Prostate gland (tissue), 2 donors: ENCODE measurements around the gene ACACA. TPM values are rescaled to one million over a fixed set of nuclear protein-coding genes. Genes with fewer than 3 reads are reported as not detected.

Experiments used
- DNase-seq: peaks from one replicate; pipeline ENCODE4 v3.0.0-alpha.2; 2019; ENCODE audit warnings: low spot score
- H3K27ac ChIP-seq, 2 donors: fragments of 200-600 bp; sonication (generic); 2 replicates each; pipeline ENCODE4 v1.5.1; 2017 to 2019
- H3K27me3 ChIP-seq: fragments of 200-600 bp; sonication (generic); replicated peaks from 2 replicates; pipeline ENCODE4 v1.5.1; 2019; ENCODE audit not compliant: insufficient read depth
- H3K36me3 ChIP-seq, 2 donors: fragments of 200-600 bp; sonication (generic); 1 replicate in 1 of 2; 2 replicates in 1 of 2; pipeline versions ENCODE4 v1.5.1 to v1.8.1; 2017 to 2019
- H3K4me1 ChIP-seq: fragments of 200-600 bp; sonication (generic); replicated peaks from 2 replicates; pipeline ENCODE4 v1.5.1; 2019
- H3K4me3 ChIP-seq, 2 donors: fragments of 200-600 bp; sonication (generic); 2 replicates each; pipeline ENCODE4 v1.5.1; 2017 to 2019
- H3K9me3 ChIP-seq: fragments of 200-600 bp; sonication (generic); 2 replicates; pipeline ENCODE4 v1.5.1; 2017
- POLR2A ChIP-seq: fragments of 450-650 bp; IDR thresholded peaks from one replicate; pipeline ENCODE4 v1.6.1; 2016; ENCODE audit warnings: antibody characterized with exemption, mild to moderate bottlenecking
- POLR2AphosphoS5 ChIP-seq: sonication (generic); formaldehyde crosslinking; IDR thresholded peaks from one replicate; pipeline ENCODE4 v1.6.1; 2017; ENCODE audit warnings: antibody characterized with exemption
- WGBS: methylation state at CpG from one replicate; pipeline ENCODE4 v1.1.5; 2018; 5-methylcytosine and 5-hydroxymethylcytosine counted together
- intact Hi-C: fragments of 100-400 bp; cut with DNase I; formaldehyde crosslinking; loops from one replicate; pipeline ENCODE4 v1.14.2; 2022
- total RNA-seq, 2 donors: library from RNA; depleted of rRNA; stranded (reverse); fragments of >200 nt; gene quantifications; one replicate each; pipeline ENCODE4 v1.1.0, GENCODE V29; 2016
- TF ChIP-seq, protein P1 (sequence below), 4 experiments: fragments of 200-600 bp in 2 of 4; fragments of 450-650 bp in 2 of 4; sonication (generic) in 2 of 4; IDR thresholded peaks; 1 replicate in 3 of 4; 2 replicates in 1 of 4; pipeline ENCODE4 v1.5.1; 2016 to 2019; ENCODE audit warnings: antibody characterized with exemption in 4 of 4, mild to moderate bottlenecking in 2 of 4, moderate library complexity in 2 of 4

Gene ACACA
- total RNA-seq, 2 donors from 2014 or later, result 54.2 to 71.3 TPM

- no peak for DNase-seq
- H3K4me1 ChIP-seq, result peaks cover 5% of the 10 kb centered on the region
- intact Hi-C loops, result no loop called here
- no peaks in the 10 kb centered on the region for H3K9me3 ChIP-seq
- H3K27me3 ChIP-seq, result no peaks in the 10 kb centered on the region
- no peak overlapping the region for H3K4me3 ChIP-seq
- H3K27ac ChIP-seq, result no peak overlapping the region
- no peak for TF ChIP-seq POLR2AphosphoS5
- no peak for TF ChIP-seq POLR2A
- TF ChIP-seq, protein P1, sequence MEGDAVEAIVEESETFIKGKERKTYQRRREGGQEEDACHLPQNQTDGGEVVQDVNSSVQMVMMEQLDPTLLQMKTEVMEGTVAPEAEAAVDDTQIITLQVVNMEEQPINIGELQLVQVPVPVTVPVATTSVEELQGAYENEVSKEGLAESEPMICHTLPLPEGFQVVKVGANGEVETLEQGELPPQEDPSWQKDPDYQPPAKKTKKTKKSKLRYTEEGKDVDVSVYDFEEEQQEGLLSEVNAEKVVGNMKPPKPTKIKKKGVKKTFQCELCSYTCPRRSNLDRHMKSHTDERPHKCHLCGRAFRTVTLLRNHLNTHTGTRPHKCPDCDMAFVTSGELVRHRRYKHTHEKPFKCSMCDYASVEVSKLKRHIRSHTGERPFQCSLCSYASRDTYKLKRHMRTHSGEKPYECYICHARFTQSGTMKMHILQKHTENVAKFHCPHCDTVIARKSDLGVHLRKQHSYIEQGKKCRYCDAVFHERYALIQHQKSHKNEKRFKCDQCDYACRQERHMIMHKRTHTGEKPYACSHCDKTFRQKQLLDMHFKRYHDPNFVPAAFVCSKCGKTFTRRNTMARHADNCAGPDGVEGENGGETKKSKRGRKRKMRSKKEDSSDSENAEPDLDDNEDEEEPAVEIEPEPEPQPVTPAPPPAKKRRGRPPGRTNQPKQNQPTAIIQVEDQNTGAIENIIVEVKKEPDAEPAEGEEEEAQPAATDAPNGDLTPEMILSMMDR (IDR thresholded peaks at IDR 0.05), result no peak
- H3K36me3 ChIP-seq, result no peaks in the 10 kb centered on the region
- WGBS, result 94% methylated on average over 4 of the region's 4 CpGs
These were observed 303.4 kb downstream of the ACACA start for GRCh38 chr17:37103231-37103630.

DNA sequence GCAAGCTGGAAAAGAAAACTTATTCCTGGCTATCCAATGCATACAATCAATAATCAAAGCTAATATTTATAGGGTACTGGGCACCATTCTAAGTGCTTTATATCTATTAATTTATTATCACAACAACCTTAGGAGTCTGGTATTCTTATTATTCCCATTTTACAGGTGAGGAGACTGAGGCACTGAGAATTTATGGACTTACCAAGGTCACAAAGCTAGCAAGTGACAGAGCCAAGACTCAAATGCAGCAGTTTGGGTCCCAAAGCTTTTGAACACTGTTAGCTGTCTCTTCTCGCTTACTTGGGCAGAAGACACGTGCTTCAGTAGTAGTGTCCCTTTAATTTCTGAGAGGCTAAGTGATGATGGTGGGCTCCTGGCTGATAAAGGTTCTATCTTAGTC is 305.3 kb downstream of the ACACA start:
- peaks cover 7 to 8% of the 10 kb centered on the region in 2 donors for H3K36me3 ChIP-seq
- TF ChIP-seq, protein P1 (IDR thresholded peaks at IDR 0.05), result no peak
- TF ChIP-seq POLR2A (no peak), POLR2AphosphoS5 (no peak)
- WGBS, result 94% methylated on average over 2 of the region's 2 CpGs

DNA sequence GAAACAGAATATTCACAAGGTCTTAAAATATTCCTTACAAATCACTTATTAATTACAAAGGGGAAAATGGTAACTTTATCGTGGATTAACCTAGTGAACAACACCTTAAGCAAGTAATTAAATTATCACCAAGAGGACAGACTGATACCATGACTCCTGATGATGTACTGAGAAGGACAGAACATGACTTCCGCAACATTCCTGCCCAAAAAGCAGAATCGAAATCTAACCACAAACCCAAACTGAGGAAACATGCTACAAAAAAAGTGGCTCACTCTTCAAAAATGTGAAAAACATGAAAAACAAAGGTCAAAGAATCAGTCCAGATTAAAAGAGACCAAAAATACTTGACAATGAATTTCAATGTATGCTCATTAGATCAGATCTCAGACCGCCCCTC is 306.4 kb downstream of the ACACA start:
- Histone ChIP-seq H3K4me1 (no peaks in the 10 kb centered on the region), H3K36me3 (peaks cover 13 to 14% of the 10 kb centered on the region in 2 donors), H3K27ac (no peak overlapping the region), H3K27me3 (no peaks in the 10 kb centered on the region), H3K9me3 (no peaks in the 10 kb centered on the region), H3K4me3 (no peak overlapping the region)
- intact Hi-C loops, result no loop called here
- TF ChIP-seq POLR2AphosphoS5 (no peak), POLR2A (no peak)
- TF ChIP-seq, protein P1 (IDR thresholded peaks at IDR 0.05), result no peak
- WGBS, result 84% methylated on average over 4 of the region's 4 CpGs
- DNase-seq, result no peak

More for the DNA sequence above, 305.3 kb downstream of the ACACA start:
- Histone ChIP-seq H3K27me3 (no peaks in the 10 kb centered on the region), H3K4me3 (no peak overlapping the region), H3K4me1 (no peaks in the 10 kb centered on the region), H3K27ac (no peak overlapping the region), H3K9me3 (no peaks in the 10 kb centered on the region)
- intact Hi-C loops, result no loop called here
- no peak for DNase-seq

GRCh38 chr17:37098910-37099664 is 307.5 kb downstream of the ACACA start:
- H3K4me3 ChIP-seq, result no peak overlapping the region
- 94% methylated on average over 9 of the region's 9 CpGs for WGBS
- intact Hi-C loops, result no loop called here
- no peak for DNase-seq
- H3K9me3 ChIP-seq, result no peaks in the 10 kb centered on the region
- no peaks in the 10 kb centered on the region for H3K4me1 ChIP-seq
- H3K27me3 ChIP-seq, result no peaks in the 10 kb centered on the region
- H3K36me3 ChIP-seq, result peaks cover 13 to 14% of the 10 kb centered on the region in 2 donors
- no peak for TF ChIP-seq POLR2A
- no peak for TF ChIP-seq POLR2AphosphoS5
- TF ChIP-seq, protein P1 (IDR thresholded peaks at IDR 0.05), result no peak
- no peak overlapping the region for H3K27ac ChIP-seq

DNA sequence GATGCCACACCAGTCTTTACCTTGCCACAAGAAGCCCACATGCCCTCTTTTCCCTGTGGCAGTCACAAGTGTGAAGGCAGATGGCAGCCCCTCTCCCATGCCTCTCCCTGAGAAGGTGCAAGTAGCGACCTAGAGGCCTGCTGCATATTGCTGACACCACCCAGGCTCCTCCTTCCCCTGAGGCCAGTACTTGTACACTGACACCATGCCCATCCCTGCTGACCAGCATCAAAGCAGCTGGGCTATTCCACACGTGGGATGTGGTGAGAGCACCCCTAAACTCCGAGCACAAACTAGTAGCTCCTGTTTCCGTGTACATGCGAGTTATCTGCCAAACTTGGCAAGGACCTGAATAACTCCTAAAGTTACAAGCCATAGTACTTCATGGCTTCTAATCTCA is 308.5 kb downstream of the ACACA start:
- Histone ChIP-seq H3K27me3 (no peaks in the 10 kb centered on the region), H3K4me1 (no peaks in the 10 kb centered on the region), H3K4me3 (no peak overlapping the region), H3K36me3 (peaks cover 13 to 14% of the 10 kb centered on the region in 2 donors), H3K9me3 (no peaks in the 10 kb centered on the region), H3K27ac (no peak overlapping the region)
- DNase-seq, result no peak
- 88% methylated on average over 5 of the region's 5 CpGs for WGBS
- TF ChIP-seq, protein P1 (IDR thresholded peaks at IDR 0.05), result no peak
- TF ChIP-seq POLR2A (no peak), POLR2AphosphoS5 (no peak)
- intact Hi-C loops, result no loop called here
